Mesodermal cell (in vitro differentiated cells): ENCODE results near the gene ISCU.

Experiments
- H3K27ac ChIP-seq: 2 replicates; pipeline ENCODE4 v1.7.0; 2013; ENCODE audit warnings: mild to moderate bottlenecking, low read depth, low read length, moderate library complexity; ENCODE audit not compliant: severe bottlenecking
- H3K36me3 ChIP-seq: 2 replicates; pipeline ENCODE4 v1.7.1; 2013; ENCODE audit warnings: mild to moderate bottlenecking, low read length, moderate library complexity; ENCODE audit not compliant: control insufficient read depth, insufficient read depth
- H3K4me1 ChIP-seq: one replicate; pipeline ENCODE4 v1.7.1; 2013; ENCODE audit warnings: mild to moderate bottlenecking, low read length; ENCODE audit not compliant: insufficient read depth, control insufficient read depth, poor library complexity, severe bottlenecking
- H3K4me3 ChIP-seq: 2 replicates; pipeline ENCODE4 v1.7.0; 2013; ENCODE audit warnings: low read length, control low read depth, mild to moderate bottlenecking; ENCODE audit not compliant: insufficient read depth, poor library complexity, severe bottlenecking; ENCODE audit errors: extremely low read depth
- H3K9me3 ChIP-seq: 2 replicates; pipeline ENCODE4 v1.7.1; 2013; ENCODE audit warnings: mild to moderate bottlenecking, low read length, moderate library complexity; ENCODE audit not compliant: control insufficient read depth
- WGBS, 2 experiments: methylation state at CpG; one replicate each; pipeline ENCODE4 v1.1.5; 2013; ENCODE audit warnings: missing lambda C conversion rate in 2 of 2; ENCODE audit not compliant: insufficient coverage in 2 of 2; 5-methylcytosine and 5-hydroxymethylcytosine counted together

The ISCU gene

GRCh38 chr12:108563136-108563803 is 874 bp downstream of the ISCU start:
- Histone ChIP-seq H3K9me3 (no peaks in the 10 kb centered on the region), H3K27ac (peak overlapping the region; percentile 77), H3K4me3 (peak overlapping the region; percentile 98), H3K4me1 (peaks cover 3% of the 10 kb centered on the region), H3K36me3 (peaks cover 55% of the 10 kb centered on the region)
- 3 to 4% methylated on average over 3 to 5 of the region's 14 CpGs for WGBS, 2 experiments

GRCh38 chr12:108563804-108564151 is 1.4 kb downstream of the ISCU start:
- Histone ChIP-seq H3K9me3 (no peaks in the 10 kb centered on the region), H3K36me3 (peaks cover 60% of the 10 kb centered on the region), H3K4me3 (peak overlapping the region; percentile 98), H3K27ac (peak overlapping the region; percentile 46), H3K4me1 (peaks cover 3% of the 10 kb centered on the region)
- WGBS, 2 experiments, result no CpG with 5 or more reads among the region's 1 CpG

- H3K36me3 ChIP-seq, result peaks cover 58% of the 10 kb centered on the region
- no peak overlapping the region for H3K27ac ChIP-seq
- no peaks in the 10 kb centered on the region for H3K4me1 ChIP-seq
- no peaks in the 10 kb centered on the region for H3K9me3 ChIP-seq
- H3K4me3 ChIP-seq, result no peak overlapping the region
Measured at GRCh38 chr12:108564724-108565123, 2.3 kb downstream of the ISCU start.

GRCh38 chr12:108565146-108565545 is 2.8 kb downstream of the ISCU start:
- Histone ChIP-seq H3K9me3 (no peaks in the 10 kb centered on the region), H3K4me3 (no peak overlapping the region), H3K27ac (no peak overlapping the region), H3K4me1 (no peaks in the 10 kb centered on the region), H3K36me3 (peaks cover 61% of the 10 kb centered on the region)
- WGBS, 2 experiments, result 100% methylated on average over 1 of the region's 3 CpGs; no CpG with 5 or more reads in 1 of the 2 experiments

- Histone ChIP-seq H3K4me3 (no peak overlapping the region), H3K9me3 (no peaks in the 10 kb centered on the region), H3K27ac (no peak overlapping the region), H3K36me3 (peaks cover 61% of the 10 kb centered on the region), H3K4me1 (no peaks in the 10 kb centered on the region)
- WGBS, 2 experiments, result 100% methylated on average over 2 of the region's 2 CpGs
Measured at GRCh38 chr12:108565976-108566375, 3.6 kb downstream of the ISCU start.

- no peak overlapping the region for H3K27ac ChIP-seq
- no peaks in the 10 kb centered on the region for H3K4me1 ChIP-seq
Measured at GRCh38 chr12:108566452-108566851, 4.1 kb downstream of the ISCU start.

GRCh38 chr12:108567406-108568337 is 5.3 kb downstream of the ISCU start:
- H3K36me3 ChIP-seq, result peaks cover 61% of the 10 kb centered on the region
- H3K4me1 ChIP-seq, result no peaks in the 10 kb centered on the region
- no peak overlapping the region for H3K4me3 ChIP-seq
- WGBS, 2 experiments, result 92 to 94% methylated on average over 4 to 5 of the region's 7 CpGs
- H3K9me3 ChIP-seq, result no peaks in the 10 kb centered on the region
- no peak overlapping the region for H3K27ac ChIP-seq

More at GRCh38 chr12:108566452-108566851, 4.1 kb downstream of the ISCU start:
- no peaks in the 10 kb centered on the region for H3K9me3 ChIP-seq
- H3K36me3 ChIP-seq, result peaks cover 61% of the 10 kb centered on the region
- WGBS, 2 experiments, result 97 to 100% methylated on average over 4 of the region's 4 CpGs
- H3K4me3 ChIP-seq, result no peak overlapping the region

- WGBS, 2 experiments, result 95 to 96% methylated on average over 8 to 10 of the region's 10 CpGs
- Histone ChIP-seq H3K4me1 (no peaks in the 10 kb centered on the region), H3K27ac (no peak overlapping the region), H3K4me3 (no peak overlapping the region), H3K9me3 (no peaks in the 10 kb centered on the region), H3K36me3 (peaks cover 61% of the 10 kb centered on the region)
Measured at GRCh38 chr12:108568338-108569154, 6.2 kb downstream of the ISCU start.

GRCh38 chr12:108570743-108571608 is 8.6 kb downstream of the ISCU start:
- Histone ChIP-seq H3K27ac (no peak overlapping the region), H3K36me3 (peaks cover 38% of the 10 kb centered on the region), H3K9me3 (no peaks in the 10 kb centered on the region), H3K4me3 (no peak overlapping the region), H3K4me1 (no peaks in the 10 kb centered on the region)
- 67 to 100% methylated on average over 1 to 2 of the region's 3 CpGs for WGBS, 2 experiments
